Endothelial cell of umbilical vein (primary cell): ENCODE results near the gene MRPL54. TPM values are rescaled to one million over a fixed set of nuclear protein-coding genes. Genes with fewer than 3 reads are reported as not detected.

Source experiments
- BruUV-seq: library from RNA; stranded (reverse); fragments of 400-500 nt; replicated peaks from 2 replicates; lab custom pipeline; 2021; lab: Mats Ljungman, UMichigan
- CTCF ChIA-PET: fragments of 300-600, 350-600 bp; sonication (Branson Sonifier 250); formaldehyde crosslinking; loops from one replicate; lab custom pipeline; 2021; ENCODE audit warnings: antibody characterized with exemption, inconsistent platforms; lab: Charles Lee
- POLR2A ChIA-PET: fragments of 300-600, 350-600 bp; sonication (Branson Sonifier 250); formaldehyde crosslinking; loops from one replicate; lab custom pipeline; 2021; ENCODE audit warnings: antibody characterized with exemption, inconsistent platforms; lab: Charles Lee
- DNase-seq: peaks from one replicate; pipeline ENCODE4 v3.0.0-alpha.2; 2011; ENCODE audit warnings: low read depth, low spot score
- FAIRE-seq: peaks from 2 replicates; lab custom pipeline; 2011; peaks lifted over from hg19 to GRCh38; lab: Jason Lieb, UNC
- H2AFZ ChIP-seq: 2 replicates; pipeline ENCODE4 v1.6.0; 2012; ENCODE audit warnings: low read depth, low read length, control low read depth, inconsistent platforms
- H3K27ac ChIP-seq: 2 replicates; pipeline ENCODE4 v1.5.1; 2011; ENCODE audit warnings: low read depth, mild to moderate bottlenecking, control low read depth, low read length, moderate library complexity; ENCODE audit not compliant: insufficient read depth
- H3K27me3 ChIP-seq, 2 experiments: 2 replicates each; pipeline versions ENCODE4 v1.6.0 to v1.6.1; 2011; ENCODE audit warnings: low read length in 2 of 2, mixed read lengths in 1 of 2; ENCODE audit not compliant: control insufficient read depth in 2 of 2, insufficient read depth in 2 of 2
- H3K36me3 ChIP-seq, 2 experiments: 2 replicates in 1 of 2; 3 replicates in 1 of 2; pipeline ENCODE4 v1.5.1; 2011; ENCODE audit warnings: low read length in 2 of 2, mild to moderate bottlenecking in 1 of 2, moderate library complexity in 1 of 2; ENCODE audit not compliant: control insufficient read depth in 2 of 2, insufficient read depth in 2 of 2; ENCODE audit errors: extremely low read depth in 1 of 2
- H3K4me1 ChIP-seq: 3 replicates; pipeline ENCODE4 v1.5.1; 2011; ENCODE audit warnings: mild to moderate bottlenecking, low read length; ENCODE audit not compliant: control insufficient read depth, insufficient read depth; ENCODE audit errors: extremely low read depth
- H3K4me2 ChIP-seq: 2 replicates; pipeline ENCODE4 v1.6.1; 2011; ENCODE audit warnings: low read length, control low read depth, mixed read lengths; ENCODE audit not compliant: insufficient read depth
- H3K4me3 ChIP-seq, 3 experiments: fragments of 200-600 bp in 1 of 3; sonication (generic), shearing (Covaris generic) in 1 of 3; replicated peaks in 1 of 3; 2 replicates each; pipeline ENCODE4 v1.5.1; 2011 to 2016; ENCODE audit warnings: control low read depth in 3 of 3, low read length in 3 of 3, mild to moderate bottlenecking in 2 of 3, inconsistent platforms in 1 of 3, low read depth in 1 of 3, moderate library complexity in 1 of 3; ENCODE audit not compliant: insufficient read depth in 1 of 3
- H3K79me2 ChIP-seq: 2 replicates; pipeline ENCODE4 v1.6.0; 2012; ENCODE audit warnings: low read length, inconsistent platforms; ENCODE audit not compliant: control insufficient read depth, insufficient read depth
- H3K9ac ChIP-seq: replicated peaks from 2 replicates; pipeline ENCODE3; 2011; ENCODE audit warnings: low read length, control low read depth; ENCODE audit not compliant: insufficient read depth; ENCODE audit errors: extremely low read depth
- H3K9me1 ChIP-seq: replicated peaks from 3 replicates; pipeline ENCODE4 v1.6.0; 2011; ENCODE audit warnings: mild to moderate bottlenecking, low read length; ENCODE audit not compliant: control insufficient read depth, insufficient read depth; ENCODE audit errors: extremely low read depth
- H3K9me3 ChIP-seq: replicated peaks from 2 replicates; pipeline ENCODE4 v1.5.1; 2012; ENCODE audit warnings: low read length, inconsistent platforms; ENCODE audit not compliant: control insufficient read depth, insufficient read depth
- H4K20me1 ChIP-seq: replicated peaks from 2 replicates; pipeline ENCODE3; 2011; ENCODE audit warnings: mild to moderate bottlenecking, low read length; ENCODE audit not compliant: control insufficient read depth, insufficient read depth; ENCODE audit errors: extremely low read depth
- EZH2 ChIP-seq: IDR thresholded peaks from 2 replicates; pipeline ENCODE4 v1.6.1; 2012; ENCODE audit warnings: borderline replicate concordance, low read depth, mild to moderate bottlenecking, moderate library complexity, low read length, inconsistent platforms; ENCODE audit not compliant: severe bottlenecking
- GATA2 ChIP-seq: IDR thresholded peaks from 2 replicates; pipeline ENCODE4 v1.7.0; 2011; ENCODE audit warnings: low read depth, mild to moderate bottlenecking, moderate library complexity, mixed read lengths, low read length; ENCODE audit not compliant: insufficient read length, insufficient read depth
- MYC ChIP-seq: IDR thresholded peaks from one replicate; pipeline ENCODE4 v1.6.1; 2011; ENCODE audit warnings: mild to moderate bottlenecking, low read depth, low read length
- POLR2AphosphoS5 ChIP-seq: IDR thresholded peaks from 2 replicates; pipeline ENCODE4 v1.6.1; 2012; ENCODE audit warnings: low read depth, mild to moderate bottlenecking, control low read depth, low read length, moderate library complexity; ENCODE audit not compliant: insufficient read depth
- dilution Hi-C: fragments of 300-500 bp; cut with MboI; formaldehyde crosslinking; loops from one replicate; pipeline ENCODE4 v1.15.0; 2019; ENCODE audit warnings: low sequenced_read_pairs; ENCODE audit not compliant: extremely low pct_ligation_motif_present
- intact Hi-C: fragments of 100-400 bp; cut with micrococcal nuclease; formaldehyde crosslinking; loops from one replicate; pipeline ENCODE4 v1.10.0; 2022
- polyA plus RNA-seq, 4 experiments: library from polyadenylated mRNA; depleted of rRNA in 3 of 4; stranded (reverse) in 3 of 4; unstranded in 1 of 4; fragments of >200 nt; gene quantifications; 2 replicates each; pipeline versions ENCODE4 v1.2.1 to v1.2.3, GENCODE V29; 2011 to 2012; ENCODE audit warnings: missing spikeins in 1 of 4
- total RNA-seq: library from RNA; stranded (reverse); gene quantifications from 2 replicates; pipeline ENCODE4 v1.2.3, GENCODE V29; 2021
- TF ChIP-seq, protein P1 (sequence below), 2 donors: IDR thresholded peaks; 1 replicate in 1 of 2; 2 replicates in 1 of 2; pipeline ENCODE4 v1.5.1; 2011; ENCODE audit warnings: low read length in 2 of 2, mild to moderate bottlenecking in 2 of 2, moderate library complexity in 2 of 2, control low read depth in 1 of 2, inconsistent platforms in 1 of 2, low read depth in 1 of 2; ENCODE audit not compliant: insufficient read depth in 1 of 2; ENCODE audit errors: extremely low read depth in 1 of 2
- TF ChIP-seq, protein P2 (sequence below): IDR thresholded peaks from 2 replicates; pipeline ENCODE4 v1.6.1; 2011; ENCODE audit not compliant: insufficient read depth, insufficient read length

MRPL54 gene
- total and polyA plus RNA-seq, 2 donors (not counting 3 experiments of a cell fraction or from before 2014, with no cell fraction given) = 76.3 to 93.1 TPM

DNA sequence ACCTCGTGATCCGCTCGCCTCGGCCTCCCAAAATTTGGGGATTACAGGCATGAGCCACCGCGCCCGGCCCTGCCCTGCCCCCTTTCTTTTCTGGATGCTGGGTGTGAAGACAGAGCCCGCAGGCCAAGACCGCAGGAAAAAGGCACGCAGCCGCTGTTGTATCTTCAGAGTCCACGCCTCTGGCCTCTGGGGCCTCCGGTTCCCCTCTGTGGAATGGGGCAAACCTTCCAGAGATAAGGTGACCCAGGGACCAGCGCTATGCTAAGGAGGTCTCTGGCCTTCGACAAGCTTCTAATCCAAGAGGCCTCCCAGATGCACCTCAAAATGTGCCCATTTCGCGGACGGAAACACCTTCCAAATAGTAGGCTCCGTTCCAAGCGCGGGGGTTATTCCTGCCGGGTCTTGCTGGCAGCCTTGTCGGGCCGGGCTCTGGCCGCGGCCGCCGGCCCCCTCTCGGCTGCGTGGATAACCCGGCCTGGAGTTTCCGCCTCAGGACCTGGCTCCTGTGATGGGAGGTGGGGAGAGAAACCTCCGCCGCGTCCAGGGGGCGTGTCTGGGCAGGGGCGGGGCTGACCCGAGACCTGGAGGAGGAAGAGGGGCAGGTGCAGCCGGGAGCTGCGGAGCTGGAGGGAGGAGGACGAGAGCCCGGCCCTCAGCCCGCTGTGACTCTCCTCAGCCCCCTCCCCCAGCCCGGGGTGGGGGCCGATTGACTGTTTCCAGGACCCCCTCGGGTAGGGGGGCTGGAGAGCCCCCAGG, 41.2 kb upstream of the MRPL54 start:
- DNase-seq = peak; percentile 61
- peak; percentile 46 for FAIRE-seq

More for the DNA sequence above, 41.2 kb upstream of the MRPL54 start:
- CTCF ChIA-PET = interaction anchor here (1.4 kb wide), 1 partner anchor 101 kb away, joined by 5 read pairs; no protein-coding TSS in a partner anchor
- H3K4me2 ChIP-seq = no peak overlapping the region
- H2AFZ ChIP-seq = no peak overlapping the region
- H3K9me3 ChIP-seq = no peaks in the 10 kb centered on the region
- peaks cover 20 to 27% of the 10 kb centered on the region in 2 experiments for H3K27me3 ChIP-seq
- intact Hi-C loops = no loop called here
- no peaks in the 10 kb centered on the region for H3K36me3 ChIP-seq
- no peaks in the 10 kb centered on the region for H3K9me1 ChIP-seq
- POLR2A ChIA-PET = no interaction called here
- no peak overlapping the region for H3K27ac ChIP-seq
- dilution Hi-C loops = no loop called here
- H3K4me3 ChIP-seq = no peak overlapping the region
- no peak overlapping the region for H3K9ac ChIP-seq
- TF ChIP-seq, protein P1, sequence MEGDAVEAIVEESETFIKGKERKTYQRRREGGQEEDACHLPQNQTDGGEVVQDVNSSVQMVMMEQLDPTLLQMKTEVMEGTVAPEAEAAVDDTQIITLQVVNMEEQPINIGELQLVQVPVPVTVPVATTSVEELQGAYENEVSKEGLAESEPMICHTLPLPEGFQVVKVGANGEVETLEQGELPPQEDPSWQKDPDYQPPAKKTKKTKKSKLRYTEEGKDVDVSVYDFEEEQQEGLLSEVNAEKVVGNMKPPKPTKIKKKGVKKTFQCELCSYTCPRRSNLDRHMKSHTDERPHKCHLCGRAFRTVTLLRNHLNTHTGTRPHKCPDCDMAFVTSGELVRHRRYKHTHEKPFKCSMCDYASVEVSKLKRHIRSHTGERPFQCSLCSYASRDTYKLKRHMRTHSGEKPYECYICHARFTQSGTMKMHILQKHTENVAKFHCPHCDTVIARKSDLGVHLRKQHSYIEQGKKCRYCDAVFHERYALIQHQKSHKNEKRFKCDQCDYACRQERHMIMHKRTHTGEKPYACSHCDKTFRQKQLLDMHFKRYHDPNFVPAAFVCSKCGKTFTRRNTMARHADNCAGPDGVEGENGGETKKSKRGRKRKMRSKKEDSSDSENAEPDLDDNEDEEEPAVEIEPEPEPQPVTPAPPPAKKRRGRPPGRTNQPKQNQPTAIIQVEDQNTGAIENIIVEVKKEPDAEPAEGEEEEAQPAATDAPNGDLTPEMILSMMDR (IDR thresholded peaks at IDR 0.05; ENCODE audit: extremely low read depth in 1 of 2, insufficient read depth in 1 of 2, low read depth in 1 of 2, low read length in 2 of 2) = no peak
- no peak for TF ChIP-seq MYC
- TF ChIP-seq EZH2 = peak; percentile 34
- TF ChIP-seq, protein P2, sequence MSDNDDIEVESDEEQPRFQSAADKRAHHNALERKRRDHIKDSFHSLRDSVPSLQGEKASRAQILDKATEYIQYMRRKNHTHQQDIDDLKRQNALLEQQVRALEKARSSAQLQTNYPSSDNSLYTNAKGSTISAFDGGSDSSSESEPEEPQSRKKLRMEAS = no peak
- TF ChIP-seq GATA2 = no peak
- peak; percentile 34 for TF ChIP-seq POLR2AphosphoS5
- no peaks in the 10 kb centered on the region for H3K79me2 ChIP-seq
- BruUV-seq = no TSS peak
- no peaks in the 10 kb centered on the region for H3K4me1 ChIP-seq
- H4K20me1 ChIP-seq = no peaks in the 10 kb centered on the region
